ENCODE results near the gene C1QTNF12.

DNA sequence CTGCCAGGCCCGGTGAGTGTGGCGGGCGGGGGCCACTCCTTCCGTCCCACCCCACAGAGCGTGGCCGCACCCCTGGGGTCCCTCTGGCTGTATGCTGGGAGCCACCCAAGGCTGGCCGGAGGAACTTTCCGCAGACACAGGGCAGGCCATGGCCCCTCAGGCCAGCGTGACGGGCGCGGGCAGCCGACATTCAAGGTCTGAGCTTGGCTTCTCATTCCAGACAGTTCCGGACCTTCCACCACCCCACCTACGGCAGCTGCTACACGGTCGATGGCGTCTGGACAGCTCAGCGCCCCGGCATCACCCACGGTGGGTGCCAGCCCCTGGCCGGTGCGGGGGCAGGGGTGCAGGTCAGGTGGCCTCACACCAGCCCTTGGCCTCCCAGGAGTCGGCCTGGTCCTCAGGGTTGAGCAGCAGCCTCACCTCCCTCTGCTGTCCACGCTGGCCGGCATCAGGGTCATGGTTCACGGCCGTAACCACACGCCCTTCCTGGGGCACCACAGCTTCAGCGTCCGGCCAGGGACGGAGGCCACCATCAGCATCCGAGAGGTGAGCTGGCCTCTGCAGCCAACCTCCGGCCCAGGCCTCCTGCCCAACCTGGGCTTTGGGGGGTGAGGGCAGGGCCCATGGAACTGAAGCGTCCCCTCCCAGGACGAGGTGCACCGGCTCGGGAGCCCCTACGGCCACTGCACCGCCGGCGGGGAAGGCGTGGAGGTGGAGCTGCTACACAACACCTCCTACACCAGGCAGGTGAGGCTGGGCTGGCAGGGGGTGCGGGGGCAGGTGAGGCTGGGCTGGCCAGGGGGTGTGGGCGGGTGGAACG is 41.0 kb upstream of the C1QTNF12 start:
- TF ChIP-seq, protein P1, sequence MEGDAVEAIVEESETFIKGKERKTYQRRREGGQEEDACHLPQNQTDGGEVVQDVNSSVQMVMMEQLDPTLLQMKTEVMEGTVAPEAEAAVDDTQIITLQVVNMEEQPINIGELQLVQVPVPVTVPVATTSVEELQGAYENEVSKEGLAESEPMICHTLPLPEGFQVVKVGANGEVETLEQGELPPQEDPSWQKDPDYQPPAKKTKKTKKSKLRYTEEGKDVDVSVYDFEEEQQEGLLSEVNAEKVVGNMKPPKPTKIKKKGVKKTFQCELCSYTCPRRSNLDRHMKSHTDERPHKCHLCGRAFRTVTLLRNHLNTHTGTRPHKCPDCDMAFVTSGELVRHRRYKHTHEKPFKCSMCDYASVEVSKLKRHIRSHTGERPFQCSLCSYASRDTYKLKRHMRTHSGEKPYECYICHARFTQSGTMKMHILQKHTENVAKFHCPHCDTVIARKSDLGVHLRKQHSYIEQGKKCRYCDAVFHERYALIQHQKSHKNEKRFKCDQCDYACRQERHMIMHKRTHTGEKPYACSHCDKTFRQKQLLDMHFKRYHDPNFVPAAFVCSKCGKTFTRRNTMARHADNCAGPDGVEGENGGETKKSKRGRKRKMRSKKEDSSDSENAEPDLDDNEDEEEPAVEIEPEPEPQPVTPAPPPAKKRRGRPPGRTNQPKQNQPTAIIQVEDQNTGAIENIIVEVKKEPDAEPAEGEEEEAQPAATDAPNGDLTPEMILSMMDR (IDR thresholded peaks at IDR 0.05): no peak
- no peak for TF ChIP-seq POLR2A (IDR thresholded peaks at IDR 0.05)

Measured in esophagus squamous epithelium (tissue), 4 donors.